HG03457 (cell line): Measurements from ENCODE around the gene RCSD1.

ENCODE experiments used
- ATAC-seq: cut with Tn5 transposase; IDR thresholded peaks from one replicate; pipeline ENCODE4 v1.9.1; 2021; ENCODE audit warnings: moderate number of reproducible peaks; ENCODE audit not compliant: unreplicated experiment

RCSD1 gene

GRCh38 chr1:167617153-167618147 lies 12.6 kb upstream of the RCSD1 start:
- ATAC-seq: peak; percentile 55

GRCh38 chr1:167618366-167618765 lies 11.7 kb upstream of the RCSD1 start:
- no peak for ATAC-seq

DNA sequence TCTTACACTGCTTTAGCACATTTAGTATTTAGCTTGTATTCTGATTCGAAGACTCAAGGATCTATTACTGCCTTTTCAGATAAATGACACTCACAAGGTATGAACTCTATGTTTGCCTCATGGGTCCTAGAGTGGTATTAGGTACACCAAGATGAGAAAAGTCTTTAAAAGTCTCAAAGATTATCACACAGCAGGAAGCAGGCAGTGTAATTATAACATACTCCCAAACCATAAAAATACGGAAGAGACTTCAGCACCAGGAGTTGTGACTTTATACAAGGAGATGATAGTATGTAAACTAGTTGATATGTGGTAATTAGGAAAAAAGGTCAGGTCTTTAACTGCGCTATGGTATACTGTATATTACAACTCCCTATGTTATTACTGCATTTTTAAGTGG lies 11.2 kb upstream of the RCSD1 start:
- no peak for ATAC-seq

GRCh38 chr1:167620002-167620401 lies 10.0 kb upstream of the RCSD1 start:
- no peak for ATAC-seq

GRCh38 chr1:167621780-167622313 lies 8.2 kb upstream of the RCSD1 start:
- ATAC-seq: no peak

DNA sequence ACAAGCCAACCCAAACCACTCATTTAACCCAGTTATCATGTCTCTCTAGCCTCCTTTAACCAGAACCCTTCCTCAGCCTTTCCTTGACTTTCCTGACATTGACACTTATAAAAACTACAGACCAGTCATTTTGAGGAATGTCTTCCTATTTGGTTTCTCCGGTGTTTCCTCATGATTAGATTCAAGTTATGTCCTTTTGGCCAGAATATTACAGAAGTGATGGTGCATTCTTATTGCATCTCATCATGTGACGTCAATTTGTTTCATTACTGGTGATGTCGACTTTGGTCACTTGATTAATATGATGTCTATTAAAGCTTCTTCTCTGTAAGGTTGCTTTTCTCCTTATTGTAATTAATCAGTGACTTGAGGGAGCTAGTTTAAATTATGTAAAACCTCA lies 6.1 kb upstream of the RCSD1 start:
- ATAC-seq: no peak

- no peak for ATAC-seq
Observed at GRCh38 chr1:167625040-167625823, 4.8 kb upstream of the RCSD1 start.

GRCh38 chr1:167627615-167627864 lies 2.5 kb upstream of the RCSD1 start:
- peak; percentile 1 for ATAC-seq

GRCh38 chr1:167627865-167628641 lies 2.0 kb upstream of the RCSD1 start:
- ATAC-seq: peak; percentile 54

GRCh38 chr1:167628741-167629515 lies 1.1 kb upstream of the RCSD1 start:
- ATAC-seq: no peak

- ATAC-seq: no peak
Observed at GRCh38 chr1:167630568-167631385, 745 bp downstream of the RCSD1 start.

DNA sequence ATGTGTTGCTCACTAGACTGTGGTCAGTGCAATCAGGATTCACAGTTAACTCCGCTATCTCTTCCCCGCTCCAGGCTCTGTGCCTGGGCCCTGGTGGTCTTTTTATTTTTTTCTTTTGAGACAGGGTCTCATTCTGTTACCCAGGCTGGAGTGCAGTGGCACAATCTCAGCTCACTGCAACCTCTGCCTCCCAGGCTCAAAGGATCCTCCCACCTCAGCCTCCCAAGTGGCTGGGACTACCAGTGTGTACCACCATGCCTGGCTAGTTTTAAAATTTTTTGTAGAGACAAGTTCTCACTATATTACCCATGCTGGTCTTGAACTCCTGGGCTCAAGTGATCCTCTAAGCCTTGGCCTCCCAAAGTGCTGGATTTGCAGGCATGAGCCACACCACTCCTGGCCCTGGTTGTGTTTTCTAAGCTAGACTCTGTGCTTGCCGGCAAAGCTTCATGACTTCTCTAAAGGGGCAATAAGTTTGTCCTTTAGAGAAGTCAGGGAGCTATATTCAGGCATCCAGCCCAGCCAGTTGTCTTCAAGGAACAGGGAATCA lies 1.4 kb downstream of the RCSD1 start:
- ATAC-seq: no peak

GRCh38 chr1:167631936-167632614 lies 2.0 kb downstream of the RCSD1 start:
- no peak for ATAC-seq

- ATAC-seq: no peak
Observed at GRCh38 chr1:167633258-167633944, 3.4 kb downstream of the RCSD1 start.

DNA sequence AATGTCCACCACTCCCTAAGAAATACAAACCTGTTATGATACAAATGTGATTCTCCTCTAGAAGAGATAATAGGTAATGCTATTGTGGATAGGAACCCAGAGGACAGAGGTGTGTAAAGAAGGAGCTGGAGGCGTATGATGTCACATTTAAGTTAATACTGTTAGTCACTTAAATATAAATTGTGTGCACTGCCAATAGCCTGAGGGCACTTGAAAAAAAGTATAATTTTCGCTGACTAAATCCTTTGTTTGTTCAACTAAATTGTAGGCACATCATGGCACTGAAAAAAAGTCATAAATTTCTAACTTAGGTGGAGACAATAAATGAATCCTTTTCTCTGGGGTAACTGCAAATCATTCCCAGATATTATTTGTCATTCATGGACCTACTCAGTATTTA lies 4.4 kb downstream of the RCSD1 start:
- ATAC-seq: no peak

- ATAC-seq: no peak
Observed at GRCh38 chr1:167635156-167635648, 5.2 kb downstream of the RCSD1 start.

DNA sequence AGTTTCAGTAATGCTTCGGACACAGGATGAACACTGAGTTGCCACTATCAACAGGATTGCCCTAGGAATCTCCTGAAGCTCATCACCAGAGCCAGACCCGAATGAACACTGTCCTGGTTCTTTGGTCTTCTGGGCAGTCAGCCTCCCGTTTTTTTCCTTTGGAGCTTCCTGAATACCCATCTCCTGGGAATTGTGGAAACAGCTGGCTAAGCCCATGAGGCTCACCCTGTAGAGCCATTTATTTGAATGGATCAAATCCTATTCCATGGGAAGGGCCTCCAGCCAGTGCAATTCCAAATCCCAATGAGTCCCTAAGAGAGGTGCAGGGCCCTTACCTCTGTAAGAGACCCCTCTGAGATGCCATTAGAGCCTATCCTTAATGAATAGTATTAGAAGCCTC lies 5.9 kb downstream of the RCSD1 start:
- no peak for ATAC-seq

- no peak for ATAC-seq
Observed at GRCh38 chr1:167638064-167638463, 8.0 kb downstream of the RCSD1 start.
